HCT116 (cell line): ENCODE results near the gene OFD1.

Experiments
- CEBPB ChIP-seq: IDR thresholded peaks from 2 replicates; pipeline ENCODE4 v1.6.1; 2012; ENCODE audit warnings: low read depth
- EZH2phosphoT487 ChIP-seq: fragments of 200-600 bp; IDR thresholded peaks from 2 replicates; pipeline ENCODE4 v1.6.1; 2018; ENCODE audit warnings: antibody characterized with exemption, borderline replicate concordance
- JUND ChIP-seq: IDR thresholded peaks from 2 replicates; pipeline ENCODE4 v1.6.1; 2012
- POLR2A ChIP-seq: IDR thresholded peaks from 2 replicates; pipeline ENCODE4 v1.7.0; 2011; ENCODE audit warnings: borderline replicate concordance; ENCODE audit not compliant: insufficient read depth, insufficient read length; ENCODE audit errors: extremely low read depth
- POLR2AphosphoS5 ChIP-seq: IDR thresholded peaks from 2 replicates; pipeline ENCODE4 v1.6.1; 2011; ENCODE audit warnings: mild to moderate bottlenecking, low read depth, low read length, moderate library complexity
- RAD21 ChIP-seq: IDR thresholded peaks from 2 replicates; pipeline ENCODE4 v1.6.1; 2012; ENCODE audit warnings: low read depth, mild to moderate bottlenecking
- SIN3A ChIP-seq: IDR thresholded peaks from 2 replicates; pipeline ENCODE4 v1.6.1; 2012; ENCODE audit warnings: low read depth
- SP1 ChIP-seq: IDR thresholded peaks from 2 replicates; pipeline ENCODE4 v1.6.1; 2012; ENCODE audit warnings: low read depth
- YY1 ChIP-seq: IDR thresholded peaks from 2 replicates; pipeline ENCODE4 v1.6.1; 2011; ENCODE audit warnings: low read length, low read depth, moderate library complexity, mild to moderate bottlenecking; ENCODE audit not compliant: insufficient replicate concordance; ENCODE audit errors: extremely low read depth
- TF ChIP-seq, protein P1 (sequence below), 3 experiments: fragments of 200-600 bp in 1 of 3; sonication (generic) in 1 of 3; IDR thresholded peaks in 2 of 3; conservative IDR thresholded peaks in 1 of 3; 2 replicates each; pipeline ENCODE4 v1.5.1; 2012 to 2017; ENCODE audit warnings: low read depth in 2 of 3, low read length in 2 of 3, antibody characterized with exemption in 1 of 3, borderline replicate concordance in 1 of 3, control low read depth in 1 of 3, mild to moderate bottlenecking in 1 of 3, mixed read lengths in 1 of 3, mixed run types in 1 of 3, moderate library complexity in 1 of 3; ENCODE audit not compliant: insufficient read depth in 1 of 3
- TF ChIP-seq, protein P2 (sequence below): IDR thresholded peaks from 2 replicates; pipeline ENCODE4 v1.6.1; 2012

DNA sequence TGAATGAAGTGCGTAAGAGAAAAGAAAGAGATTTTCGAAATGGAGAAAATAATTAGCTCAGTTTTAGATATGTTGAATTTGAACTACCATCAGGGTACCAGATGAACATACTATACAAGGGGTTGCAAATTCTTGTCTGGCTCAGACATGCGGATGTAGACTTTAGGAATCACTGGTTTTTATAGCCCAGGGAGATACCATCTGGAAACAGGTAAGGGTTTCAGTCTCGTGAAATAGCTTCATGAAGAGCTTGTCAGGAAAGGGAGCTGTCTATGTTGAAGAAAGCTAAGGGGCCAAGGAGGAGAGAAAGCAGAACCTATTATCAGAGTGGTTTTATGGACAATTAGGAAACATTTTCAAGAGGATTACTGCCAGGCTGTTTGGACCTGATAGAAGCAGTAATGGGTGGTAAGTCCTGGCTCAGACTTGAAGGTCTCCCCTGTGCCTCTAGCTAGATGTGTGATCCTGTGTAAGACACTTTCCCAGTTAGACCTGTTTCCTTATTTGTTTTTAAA is 38.9 kb upstream of the OFD1 start:
- no peak for TF ChIP-seq POLR2AphosphoS5
- TF ChIP-seq YY1: no peak
- TF ChIP-seq, protein P1, sequence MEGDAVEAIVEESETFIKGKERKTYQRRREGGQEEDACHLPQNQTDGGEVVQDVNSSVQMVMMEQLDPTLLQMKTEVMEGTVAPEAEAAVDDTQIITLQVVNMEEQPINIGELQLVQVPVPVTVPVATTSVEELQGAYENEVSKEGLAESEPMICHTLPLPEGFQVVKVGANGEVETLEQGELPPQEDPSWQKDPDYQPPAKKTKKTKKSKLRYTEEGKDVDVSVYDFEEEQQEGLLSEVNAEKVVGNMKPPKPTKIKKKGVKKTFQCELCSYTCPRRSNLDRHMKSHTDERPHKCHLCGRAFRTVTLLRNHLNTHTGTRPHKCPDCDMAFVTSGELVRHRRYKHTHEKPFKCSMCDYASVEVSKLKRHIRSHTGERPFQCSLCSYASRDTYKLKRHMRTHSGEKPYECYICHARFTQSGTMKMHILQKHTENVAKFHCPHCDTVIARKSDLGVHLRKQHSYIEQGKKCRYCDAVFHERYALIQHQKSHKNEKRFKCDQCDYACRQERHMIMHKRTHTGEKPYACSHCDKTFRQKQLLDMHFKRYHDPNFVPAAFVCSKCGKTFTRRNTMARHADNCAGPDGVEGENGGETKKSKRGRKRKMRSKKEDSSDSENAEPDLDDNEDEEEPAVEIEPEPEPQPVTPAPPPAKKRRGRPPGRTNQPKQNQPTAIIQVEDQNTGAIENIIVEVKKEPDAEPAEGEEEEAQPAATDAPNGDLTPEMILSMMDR (IDR thresholded peaks at IDR 0.05 in 2 of 3, conservative IDR thresholded peaks at IDR 0.05 in 1 of 3; ENCODE audit: borderline replicate concordance in 1 of 3, insufficient read depth in 1 of 3, low read depth in 2 of 3, low read length in 2 of 3): no peak
- TF ChIP-seq SP1: no peak
- no peak for TF ChIP-seq POLR2A
- TF ChIP-seq EZH2phosphoT487: no peak
- no peak for TF ChIP-seq CEBPB
- no peak for TF ChIP-seq RAD21
- no peak for TF ChIP-seq JUND
- TF ChIP-seq, protein P2, sequence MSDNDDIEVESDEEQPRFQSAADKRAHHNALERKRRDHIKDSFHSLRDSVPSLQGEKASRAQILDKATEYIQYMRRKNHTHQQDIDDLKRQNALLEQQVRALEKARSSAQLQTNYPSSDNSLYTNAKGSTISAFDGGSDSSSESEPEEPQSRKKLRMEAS: no peak
- TF ChIP-seq SIN3A: no peak
